Uterus (tissue), 4 donors: ENCODE results near the gene NCAPD3. TPM values are rescaled to one million over a fixed set of nuclear protein-coding genes. Genes with fewer than 3 reads are reported as not detected.

Experiments
- DNase-seq, 2 donors: peaks; one replicate each; pipeline ENCODE4 v3.0.0-alpha.2; 2019 to 2020
- H3K27ac ChIP-seq, 2 donors: fragments of 200-600 bp; sonication (generic); 1 replicate in 1 of 2; 2 replicates in 1 of 2; pipeline ENCODE4 v1.5.1; 2016 to 2018
- H3K27me3 ChIP-seq, 2 donors: fragments of 200-600 bp; sonication (generic); one replicate each; pipeline ENCODE4 v1.5.1; 2018 to 2019; ENCODE audit warnings: control low read depth in 1 of 2
- H3K36me3 ChIP-seq, 2 donors: fragments of 200-600 bp; sonication (generic); one replicate each; pipeline ENCODE4 v1.5.1; 2019; ENCODE audit warnings: control low read depth in 1 of 2
- H3K4me1 ChIP-seq, 2 donors: fragments of 200-600 bp; sonication (generic); one replicate each; pipeline ENCODE4 v1.5.1; 2018 to 2019; ENCODE audit warnings: control low read depth in 1 of 2
- H3K4me3 ChIP-seq, 2 donors: fragments of 200-600 bp; sonication (generic); 1 replicate in 1 of 2; 2 replicates in 1 of 2; pipeline ENCODE4 v1.5.1; 2018 to 2019; ENCODE audit warnings: mild to moderate bottlenecking in 1 of 2
- H3K9me3 ChIP-seq, 2 donors: fragments of 200-600 bp; sonication (generic); one replicate each; pipeline ENCODE4 v1.5.1; 2019; ENCODE audit warnings: control low read depth in 1 of 2
- CTCF ChIP-seq, 4 experiments: fragments of 200-600 bp in 2 of 4; fragments of 450-650 bp in 2 of 4; sonication (generic) in 2 of 4; IDR thresholded peaks; one replicate each; pipeline ENCODE4 v1.5.1; 2016 to 2019; ENCODE audit warnings: antibody characterized with exemption in 4 of 4, mild to moderate bottlenecking in 2 of 4, moderate library complexity in 1 of 4
- POLR2A ChIP-seq, 2 donors: fragments of 450-650 bp; IDR thresholded peaks; one replicate each; pipeline ENCODE4 v1.6.1; 2016; ENCODE audit warnings: antibody characterized with exemption in 2 of 2, mild to moderate bottlenecking in 1 of 2, moderate library complexity in 1 of 2
- intact Hi-C: fragments of 100-400 bp; cut with DNase I; formaldehyde crosslinking; loops from one replicate; pipeline ENCODE4 v1.15.1; 2023; ENCODE audit warnings: low total_unique reads
- total RNA-seq, 4 donors: library from RNA; depleted of rRNA in 3 of 4; stranded (reverse); fragments of >200 nt in 3 of 4; gene quantifications; one replicate each; pipeline versions ENCODE4 v1.1.0 to v1.2.4, GENCODE V29; 2014 to 2023
- donor health status: DM: yes; HTN: yes; CAD: no.

Gene NCAPD3
- total RNA-seq, 4 donors from 2014 or later, result 6.4 to 27.1 (median 9.9) TPM

- intact Hi-C loops, result no loop called here
- H3K36me3 ChIP-seq, result no peaks in the 10 kb centered on the region
- H3K27ac ChIP-seq, result no peak overlapping the region
- H3K27me3 ChIP-seq, result no peaks in the 10 kb centered on the region
- no peak overlapping the region for H3K4me3 ChIP-seq
- TF ChIP-seq CTCF (IDR thresholded peaks at IDR 0.05), result no peak
- no peak for TF ChIP-seq POLR2A (IDR thresholded peaks at IDR 0.05)
- H3K9me3 ChIP-seq, result no peaks in the 10 kb centered on the region
- no peak for DNase-seq
- no peaks in the 10 kb centered on the region for H3K4me1 ChIP-seq
These were observed 72.6 kb downstream of the NCAPD3 start for GRCh38 chr11:134151083-134151747.

GRCh38 chr11:134150195-134150903 lies 73.4 kb downstream of the NCAPD3 start:
- TF ChIP-seq POLR2A (IDR thresholded peaks at IDR 0.05) (no peak), CTCF (IDR thresholded peaks at IDR 0.05) (no peak)
- intact Hi-C loops, result no loop called here

GRCh38 chr11:134149371-134149770 lies 74.4 kb downstream of the NCAPD3 start:
- intact Hi-C loops, result loop anchor here (10.0 kb wide), 1 partner anchor 225 kb away; no protein-coding TSS in a partner anchor
- Histone ChIP-seq H3K4me1 (no peaks in the 10 kb centered on the region), H3K27me3 (no peaks in the 10 kb centered on the region), H3K36me3 (no peaks in the 10 kb centered on the region), H3K4me3 (no peak overlapping the region), H3K27ac (no peak overlapping the region), H3K9me3 (no peaks in the 10 kb centered on the region)
- no peak for DNase-seq
- TF ChIP-seq CTCF (IDR thresholded peaks at IDR 0.05), result no peak
- no peak for TF ChIP-seq POLR2A (IDR thresholded peaks at IDR 0.05)

More at GRCh38 chr11:134150195-134150903, 73.4 kb downstream of the NCAPD3 start:
- no peak overlapping the region for H3K4me3 ChIP-seq
- no peaks in the 10 kb centered on the region for H3K36me3 ChIP-seq
- no peaks in the 10 kb centered on the region for H3K4me1 ChIP-seq
- no peak for DNase-seq
- no peak overlapping the region for H3K27ac ChIP-seq
- H3K9me3 ChIP-seq, result no peaks in the 10 kb centered on the region
- H3K27me3 ChIP-seq, result no peaks in the 10 kb centered on the region

GRCh38 chr11:134146598-134146997 lies 77.2 kb downstream of the NCAPD3 start:
- no peak for DNase-seq
- no peak overlapping the region for H3K27ac ChIP-seq
- no peaks in the 10 kb centered on the region for H3K4me1 ChIP-seq
- no peak overlapping the region for H3K4me3 ChIP-seq
- no peaks in the 10 kb centered on the region for H3K9me3 ChIP-seq
- no peaks in the 10 kb centered on the region for H3K36me3 ChIP-seq
- no peaks in the 10 kb centered on the region for H3K27me3 ChIP-seq
- TF ChIP-seq CTCF (IDR thresholded peaks at IDR 0.05) (no peak), POLR2A (IDR thresholded peaks at IDR 0.05) (no peak)
- intact Hi-C loops, result loop anchor here (10.0 kb wide), 1 partner anchor 222 kb away; no protein-coding TSS in a partner anchor

- no peaks in the 10 kb centered on the region for H3K36me3 ChIP-seq
- no peaks in the 10 kb centered on the region for H3K27me3 ChIP-seq
- H3K4me3 ChIP-seq, result no peak overlapping the region
- intact Hi-C loops, result loop anchor here (10.0 kb wide), 1 partner anchor 221 kb away; no protein-coding TSS in a partner anchor
- no peak for DNase-seq
- no peak overlapping the region for H3K27ac ChIP-seq
- H3K9me3 ChIP-seq, result no peaks in the 10 kb centered on the region
- H3K4me1 ChIP-seq, result no peaks in the 10 kb centered on the region
- TF ChIP-seq POLR2A (IDR thresholded peaks at IDR 0.05) (no peak), CTCF (IDR thresholded peaks at IDR 0.05) (no peak)
These were observed 78.1 kb downstream of the NCAPD3 start for GRCh38 chr11:134145715-134146114.
